OCI-LY7 (cell line): Measurements from ENCODE around the gene TMEM169.
"Not testable (repeated sequence)": the region's sequence is repeated elsewhere in the genome, so short reads cannot be mapped to it uniquely, and the experiment has no call there.

Experiments
- CTCF ChIP-seq: fragments of 200-600 bp; sonication (generic); conservative IDR thresholded peaks from 2 replicates; pipeline ENCODE4 v1.5.1; 2014; ENCODE audit warnings: mild to moderate bottlenecking, antibody characterized with exemption, low read length, moderate library complexity, mixed read lengths
- EZH2phosphoT487 ChIP-seq: fragments of 200-600 bp; sonication (generic); IDR thresholded peaks from 2 replicates; pipeline ENCODE4 v1.6.1; 2018; ENCODE audit warnings: low read depth, borderline replicate concordance, mild to moderate bottlenecking, mixed run types, antibody characterized with exemption, low read length, moderate library complexity, mixed read lengths

DNA sequence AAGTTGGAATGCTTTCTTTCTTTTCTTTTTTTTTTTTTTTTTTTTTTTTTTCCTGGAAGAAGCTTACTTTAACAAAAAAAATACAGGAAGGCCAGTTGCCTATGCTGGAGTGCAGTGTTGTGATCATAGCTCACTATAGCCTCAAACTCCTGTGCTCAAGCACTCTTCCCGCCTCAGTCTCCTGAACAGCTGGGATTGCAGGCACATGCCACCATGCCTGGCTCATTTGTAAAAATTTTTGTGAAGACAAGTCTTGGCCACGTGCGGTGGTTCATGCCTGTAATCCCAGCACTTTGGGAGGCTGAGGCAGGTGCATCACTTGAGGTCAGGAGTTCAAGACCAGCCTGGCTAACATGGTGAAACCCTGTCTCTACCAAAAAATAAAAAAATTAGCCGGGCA lies 59.8 kb downstream of the TMEM169 start:
- TF ChIP-seq CTCF, EZH2phosphoT487: not testable (repeated sequence)
